ENCODE data around the gene STAC3. TPM values are rescaled to one million over a fixed set of nuclear protein-coding genes. Genes with fewer than 3 reads are reported as not detected.

STAC3 gene
- total and polyA plus RNA-seq, 8 donors: 2.9 to 5.1 (median 3.4) TPM

- intact Hi-C loops (cut with DNase I): no loop called here
- DNase-seq (peak in 1 of 4 donors; percentile 53), ATAC-seq (no peak)
- Histone ChIP-seq H3K9me3 (no peaks in the 10 kb centered on the region), H3K4me1 (peaks cover 0 to 51% of the 10 kb centered on the region in 2 donors), H3K27me3 (peaks cover 7 to 29% of the 10 kb centered on the region in 2 donors), H3K36me3 (peaks cover 0 to 43% of the 10 kb centered on the region in 2 donors), H3K27ac (no peak overlapping the region), H3K4me3 (no peak overlapping the region)
- TF ChIP-seq CTCF (IDR thresholded peaks at IDR 0.05): no peak
Observed at GRCh38 chr12:57232156-57232756, 18.7 kb downstream of the STAC3 start.

GRCh38 chr12:57231276-57232021 lies 19.5 kb downstream of the STAC3 start:
- H3K4me1 ChIP-seq: peaks cover 0 to 57% of the 10 kb centered on the region in 2 donors
- H3K27ac ChIP-seq: no peak overlapping the region
- no peaks in the 10 kb centered on the region for H3K9me3 ChIP-seq
- DNase-seq (peak in 1 of 4 donors; percentile 59), ATAC-seq (no peak)
- peaks cover 0 to 43% of the 10 kb centered on the region in 2 donors for H3K36me3 ChIP-seq
- H3K4me3 ChIP-seq: peak overlapping the region in 1 of 2 donors; percentile 72
- H3K27me3 ChIP-seq: peaks cover 12 to 29% of the 10 kb centered on the region in 2 donors
- no peak for TF ChIP-seq CTCF (IDR thresholded peaks at IDR 0.05)
- intact Hi-C loops (cut with DNase I): no loop called here

GRCh38 chr12:57230381-57231155 lies 20.4 kb downstream of the STAC3 start:
- H3K27me3 ChIP-seq: peaks cover 16 to 29% of the 10 kb centered on the region in 2 donors
- no peak for ATAC-seq
- peak overlapping the region; percentile 56 to 72 for H3K4me3 ChIP-seq
- H3K36me3 ChIP-seq: peaks cover 0 to 43% of the 10 kb centered on the region in 2 donors
- peaks cover 0 to 53% of the 10 kb centered on the region in 2 donors for H3K4me1 ChIP-seq
- no peak for TF ChIP-seq CTCF (IDR thresholded peaks at IDR 0.05)
- peak in 1 of 4 donors; percentile 65 for DNase-seq
- no peaks in the 10 kb centered on the region for H3K9me3 ChIP-seq
- peak overlapping the region in 1 of 2 donors; percentile 82 for H3K27ac ChIP-seq
- intact Hi-C loops (cut with DNase I): no loop called here

GRCh38 chr12:57229634-57230380 lies 21.2 kb downstream of the STAC3 start, which contains the start of gene SHMT2:
Gene SHMT2, plus strand, starts transcription at chr12:57229711. Its CDS starts 68 bp downstream, at chr12:57229779.
- no peak for TF ChIP-seq CTCF (IDR thresholded peaks at IDR 0.05)
- DNase-seq (peak; percentile 93 to 98 (median 96)), ATAC-seq (peak; percentile 79)
- intact Hi-C loops (cut with DNase I): no loop called here
- H3K4me3 ChIP-seq: peak within 1 kb of the TSS; percentile 56 to 72
- H3K4me1 ChIP-seq: peaks cover 0 to 56% of the 10 kb centered on the region in 2 donors
- peak within 1 kb of the TSS; percentile 72 to 82 for H3K27ac ChIP-seq
- H3K36me3 ChIP-seq: peaks cover 0 to 38% of the 10 kb centered on the region in 2 donors
- peaks cover 24 to 30% of the 10 kb centered on the region in 2 donors for H3K27me3 ChIP-seq
- no peaks in the 10 kb centered on the region for H3K9me3 ChIP-seq

All from left lung (tissue), 10 donors.